GM12878 (cell line): ENCODE measurements around the gene LRRN1. TPM values are rescaled to one million over a fixed set of nuclear protein-coding genes. Genes with fewer than 3 reads are reported as not detected.
A peak's percentile ranks its signal among the peaks of the same experiment; 100 is the strongest.

ENCODE experiments used
- ATAC-seq: fragments of 200-7000 bp; cut with Tn5 transposase; 3 replicates; pipeline ENCODE4 v1.9.1; 2020; ENCODE audit warnings: mild to moderate bottlenecking, moderate library complexity
- BruUV-seq: library from RNA; stranded (reverse); fragments of 400-500 nt; replicated peaks from 2 replicates; lab custom pipeline; 2021; lab: Mats Ljungman, UMichigan
- CTCF ChIA-PET: fragments of 300-600 bp; sonication (Branson Sonifier 250); formaldehyde crosslinking; extraction: SDS; loops from one replicate; lab custom pipeline; 2021; ENCODE audit warnings: inconsistent platforms; lab: Yijun Ruan, JAX
- POLR2A ChIA-PET: fragments of 350-600 bp; formaldehyde crosslinking; extraction: SDS; loops from one replicate; lab custom pipeline; 2021; ENCODE audit warnings: inconsistent platforms; lab: Charles Lee
- RAD21 ChIA-PET: fragments of 300-600 bp; sonication (Branson Sonifier 250); formaldehyde crosslinking; loops from one replicate; lab custom pipeline; 2023; ENCODE audit warnings: antibody characterized with exemption; ENCODE audit not compliant: unreplicated experiment; lab: Charles Lee
- SMC1A ChIA-PET: fragments of 300-600 bp; sonication (Branson Sonifier 250); formaldehyde crosslinking; loops from one replicate; lab custom pipeline; 2023; ENCODE audit not compliant: unreplicated experiment, uncharacterized antibody; lab: Charles Lee
- DNase-seq: peaks from one replicate; pipeline ENCODE4 v3.0.0-alpha.2; 2011; ENCODE audit warnings: low read depth, low spot score
- FAIRE-seq: peaks from 3 replicates; lab custom pipeline; 2011; peaks lifted over from hg19 to GRCh38; lab: Jason Lieb, UNC
- H2AFZ ChIP-seq: 2 replicates; pipeline ENCODE4 v1.6.0; 2011; ENCODE audit warnings: low read depth, low read length, control low read depth; ENCODE audit not compliant: control insufficient read depth
- H3K27ac ChIP-seq: 2 replicates; pipeline ENCODE4 v1.5.1; 2011; ENCODE audit warnings: control low read depth; ENCODE audit not compliant: control insufficient read depth, insufficient read depth
- H3K27me3 ChIP-seq, 2 experiments: replicated peaks in 1 of 2; 2 replicates each; pipeline versions ENCODE4 v1.6.0 to v1.6.1; 2011; ENCODE audit warnings: low read length in 1 of 2; ENCODE audit not compliant: control insufficient read depth in 2 of 2, insufficient read depth in 2 of 2
- H3K36me3 ChIP-seq, 2 experiments: 2 replicates each; pipeline ENCODE4 v1.5.1; 2011; ENCODE audit warnings: low read length in 1 of 2; ENCODE audit not compliant: control insufficient read depth in 2 of 2, insufficient read depth in 2 of 2
- H3K4me1 ChIP-seq: 2 replicates; pipeline ENCODE4 v1.6.1; 2011; ENCODE audit warnings: mild to moderate bottlenecking, low read length, moderate library complexity, mixed read lengths; ENCODE audit not compliant: control insufficient read depth, insufficient read depth
- H3K4me2 ChIP-seq: 2 replicates; pipeline ENCODE4 v1.6.0; 2011; ENCODE audit warnings: control low read depth; ENCODE audit not compliant: control insufficient read depth, insufficient read depth
- H3K4me3 ChIP-seq: fragments of 200-600 bp; sonication (generic); 2 replicates; pipeline ENCODE4 v1.5.1; 2016
- H3K79me2 ChIP-seq: 2 replicates; pipeline ENCODE4 v1.6.0; 2011; ENCODE audit warnings: low read length; ENCODE audit not compliant: control insufficient read depth, insufficient read depth
- H3K9ac ChIP-seq: 2 replicates; pipeline ENCODE4 v1.8.0; 2011; ENCODE audit warnings: low read length, control low read depth, mixed read lengths; ENCODE audit not compliant: control insufficient read depth, insufficient read depth
- H3K9me3 ChIP-seq: replicated peaks from 3 replicates; pipeline ENCODE4 v1.5.1; 2011; ENCODE audit warnings: mild to moderate bottlenecking, low read length; ENCODE audit not compliant: control insufficient read depth, insufficient read depth
- H4K20me1 ChIP-seq: 2 replicates; pipeline ENCODE4 v1.6.0; 2011; ENCODE audit not compliant: control insufficient read depth, insufficient read depth
- CBX5 ChIP-seq: sonication (generic); IDR thresholded peaks from 2 replicates; pipeline ENCODE4 v1.6.1; 2016; ENCODE audit warnings: low read depth, moderate library complexity, mild to moderate bottlenecking, inconsistent platforms
- GABPA ChIP-seq: IDR thresholded peaks from 2 replicates; pipeline ENCODE4 v1.6.1; 2014; ENCODE audit warnings: antibody characterized with exemption, low read depth, mild to moderate bottlenecking, inconsistent platforms
- WGBS: methylation state at CpG from one replicate; pipeline ENCODE4 v1.1.6; 2016; ENCODE audit warnings: low lambda C conversion rate; ENCODE audit not compliant: insufficient replicate concordance, insufficient coverage; ENCODE audit errors: missing lambda C conversion rate; 5-methylcytosine and 5-hydroxymethylcytosine counted together
- in situ Hi-C: fragments of 300-500 bp; cut with MboI; formaldehyde crosslinking; loops from 9 replicates; pipeline ENCODE4 v1.14.3; 2018; ENCODE audit warnings: mixed read lengths
- intact Hi-C: fragments of 100-400 bp; cut with micrococcal nuclease; formaldehyde crosslinking; loops from one replicate; pipeline ENCODE4 v1.14.2; 2022; ENCODE audit not compliant: unreplicated experiment
- polyA plus RNA-seq, 11 experiments: library from polyadenylated mRNA; depleted of rRNA in 4 of 11; unstranded in 6 of 11; stranded (reverse) in 5 of 11; fragments of >200 nt; fragmentation: Nextera tagmentation in 4 of 11; fragmentation: Illumina TruSeq in 1 of 11; extraction: Ambion mirVana in 4 of 11; extraction: Trizol in 1 of 11; gene quantifications; 1 replicate in 1 of 11; 2 replicates in 10 of 11; pipeline versions ENCODE4 v1.2.1 to v1.2.3, GENCODE V29; 2011 to 2016; ENCODE audit warnings: inconsistent platforms in 2 of 11, missing spikeins in 2 of 11, low read depth in 1 of 11
- total RNA-seq, 4 experiments: library from RNA; depleted of rRNA in 3 of 4; stranded (reverse); fragments of >200 nt in 3 of 4; fragmentation: Illumina TruSeq in 1 of 4; extraction: Trizol in 1 of 4; gene quantifications; 2 replicates each; pipeline versions ENCODE4 v1.2.1 to v1.2.3, GENCODE V29; 2013 to 2021

LRRN1 gene
- total and polyA plus RNA-seq, 10 of the 15 experiments (the other 5 are each of a cell fraction or from before 2014, with no cell fraction given), result 0.01 to 0.04 TPM; not detected in 8

GRCh38 chr3:3848923-3849275 lies 49.7 kb downstream of the LRRN1 start:
- TF ChIP-seq GABPA, result no peak
- no peak overlapping the region for H2AFZ ChIP-seq
- H3K27me3 ChIP-seq, result no peaks in the 10 kb centered on the region
- BruUV-seq, result no TSS peak
- no peaks in the 10 kb centered on the region for H3K36me3 ChIP-seq
- RAD21 ChIA-PET, result no interaction called here
- no peak overlapping the region for H3K27ac ChIP-seq
- 32% methylated on average over 8 of the region's 8 CpGs for WGBS
- in situ Hi-C loops, result no loop called here
- no peak for FAIRE-seq
- no peak overlapping the region for H3K4me3 ChIP-seq
- no peaks in the 10 kb centered on the region for H3K9me3 ChIP-seq
- no peak for DNase-seq
- SMC1A ChIA-PET, result no interaction called here
- H4K20me1 ChIP-seq, result no peaks in the 10 kb centered on the region
- H3K4me2 ChIP-seq, result no peak overlapping the region
- H3K9ac ChIP-seq, result no peak overlapping the region
- POLR2A ChIA-PET, result no interaction called here
- intact Hi-C loops, result no loop called here
- no peak for ATAC-seq
- no peaks in the 10 kb centered on the region for H3K79me2 ChIP-seq
- CTCF ChIA-PET, result no interaction called here
- no peaks in the 10 kb centered on the region for H3K4me1 ChIP-seq

- H3K4me3 ChIP-seq, result no peak overlapping the region
- no peak overlapping the region for H3K4me2 ChIP-seq
- H4K20me1 ChIP-seq, result no peaks in the 10 kb centered on the region
- ChIA-PET CTCF (no interaction called here), POLR2A (no interaction called here), SMC1A (no interaction called here), RAD21 (no interaction called here)
- H3K9me3 ChIP-seq, result no peaks in the 10 kb centered on the region
- H3K9ac ChIP-seq, result no peak overlapping the region
- no peak overlapping the region for H3K27ac ChIP-seq
- H3K4me1 ChIP-seq, result no peaks in the 10 kb centered on the region
- in situ Hi-C loops (no loop called here), intact Hi-C loops (no loop called here)
- no peaks in the 10 kb centered on the region for H3K27me3 ChIP-seq
- H3K36me3 ChIP-seq, result no peaks in the 10 kb centered on the region
- no peak for TF ChIP-seq CBX5
- WGBS, result 63% methylated on average over 4 of the region's 4 CpGs
- ATAC-seq, result peak; percentile 81
- no peaks in the 10 kb centered on the region for H3K79me2 ChIP-seq
- no peak for FAIRE-seq
- no peak overlapping the region for H2AFZ ChIP-seq
- DNase-seq, result no peak
- BruUV-seq, result no TSS peak
Observed at GRCh38 chr3:3851621-3852323, 52.5 kb downstream of the LRRN1 start.
